HG02642 (cell line): Measurements from ENCODE around the gene RSPO3.
"Not testable (repeated sequence)": the region's sequence is repeated elsewhere in the genome, so short reads cannot be mapped to it uniquely, and the experiment has no call there.

ENCODE experiments used
- ATAC-seq: cut with Tn5 transposase; IDR thresholded peaks from one replicate; pipeline ENCODE4 v1.9.1; 2021; ENCODE audit warnings: mild to moderate bottlenecking; ENCODE audit not compliant: unreplicated experiment, poor library complexity

Gene RSPO3

GRCh38 chr6:127198549-127198948 is 80.1 kb downstream of the RSPO3 start:
- no peak for ATAC-seq

DNA sequence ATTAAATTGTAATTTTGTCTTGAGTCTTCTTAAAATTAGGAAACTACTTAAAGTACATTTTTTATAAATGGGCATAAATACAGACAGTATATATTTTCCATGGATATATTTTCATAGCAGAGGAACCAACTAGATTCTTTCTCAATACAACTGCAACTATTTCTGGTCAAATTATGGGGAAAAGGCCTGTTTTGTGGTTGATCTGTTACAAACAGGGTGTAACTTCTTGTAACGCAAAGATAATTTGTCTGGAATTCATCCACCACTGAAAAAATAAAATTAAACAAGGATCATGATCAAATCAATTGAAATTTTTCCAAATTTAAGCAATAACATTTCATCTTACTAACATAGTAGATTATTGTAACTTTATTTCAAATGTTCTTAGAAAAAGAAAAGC is 81.0 kb downstream of the RSPO3 start:
- ATAC-seq: no peak

- no peak for ATAC-seq
These were observed 81.6 kb downstream of the RSPO3 start for GRCh38 chr6:127200114-127200513.

DNA sequence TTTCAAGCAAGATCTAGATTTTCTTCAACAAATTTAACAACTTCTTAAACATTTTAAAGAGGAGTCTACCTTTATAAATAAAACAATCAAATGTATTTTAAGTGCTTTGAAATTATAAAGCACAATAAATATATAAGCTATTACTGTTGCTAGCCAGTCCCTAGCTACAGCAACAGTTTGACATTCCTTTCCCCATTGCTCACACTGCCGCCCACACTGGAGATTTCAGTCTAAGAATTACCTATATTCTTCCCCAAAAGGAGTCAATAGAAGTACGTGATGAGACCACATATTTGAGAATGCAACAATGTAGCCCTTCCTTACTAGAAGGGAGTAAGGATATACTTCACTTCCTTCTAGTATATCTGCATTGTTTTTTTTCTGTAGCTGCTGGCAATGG is 82.8 kb downstream of the RSPO3 start:
- ATAC-seq: no peak

DNA sequence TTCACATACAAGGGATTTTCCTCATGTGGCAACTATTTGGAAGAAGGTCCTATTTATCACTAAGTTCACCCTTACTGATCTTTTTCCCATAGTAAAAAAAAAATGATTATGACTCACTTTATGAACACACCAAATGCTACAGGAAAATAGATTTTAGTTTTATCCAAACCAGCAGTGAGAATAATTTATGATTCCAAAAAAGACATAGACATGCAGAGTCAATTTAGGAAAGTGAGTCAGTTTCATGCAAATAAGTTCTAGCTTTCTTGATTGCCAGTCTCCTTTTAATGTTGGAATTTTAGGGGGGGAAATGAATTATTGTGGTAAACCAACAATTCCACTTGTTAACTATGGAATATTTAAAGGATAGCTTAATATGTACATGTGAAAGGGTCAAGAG is 84.2 kb downstream of the RSPO3 start:
- ATAC-seq: no peak

DNA sequence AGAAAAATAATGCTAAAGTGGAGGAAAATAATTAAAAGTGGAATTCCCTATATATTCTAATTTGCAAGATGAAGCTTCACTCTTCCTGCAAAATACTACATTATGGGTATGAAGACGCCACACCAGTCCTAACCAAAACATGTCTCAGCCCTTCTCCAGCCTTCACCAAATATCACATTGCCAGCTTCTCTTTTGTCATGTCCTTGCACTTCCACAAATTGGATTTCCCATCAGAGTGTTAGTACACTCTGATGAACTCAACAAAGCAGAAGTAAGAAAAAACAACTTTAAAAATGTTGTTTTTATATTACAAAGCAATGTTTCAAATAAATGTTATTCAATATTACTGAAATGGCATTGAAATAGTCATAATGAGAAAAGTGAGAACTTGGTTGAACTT is 85.8 kb downstream of the RSPO3 start:
- no peak for ATAC-seq

GRCh38 chr6:127205036-127205435 is 86.6 kb downstream of the RSPO3 start:
- ATAC-seq: no peak

DNA sequence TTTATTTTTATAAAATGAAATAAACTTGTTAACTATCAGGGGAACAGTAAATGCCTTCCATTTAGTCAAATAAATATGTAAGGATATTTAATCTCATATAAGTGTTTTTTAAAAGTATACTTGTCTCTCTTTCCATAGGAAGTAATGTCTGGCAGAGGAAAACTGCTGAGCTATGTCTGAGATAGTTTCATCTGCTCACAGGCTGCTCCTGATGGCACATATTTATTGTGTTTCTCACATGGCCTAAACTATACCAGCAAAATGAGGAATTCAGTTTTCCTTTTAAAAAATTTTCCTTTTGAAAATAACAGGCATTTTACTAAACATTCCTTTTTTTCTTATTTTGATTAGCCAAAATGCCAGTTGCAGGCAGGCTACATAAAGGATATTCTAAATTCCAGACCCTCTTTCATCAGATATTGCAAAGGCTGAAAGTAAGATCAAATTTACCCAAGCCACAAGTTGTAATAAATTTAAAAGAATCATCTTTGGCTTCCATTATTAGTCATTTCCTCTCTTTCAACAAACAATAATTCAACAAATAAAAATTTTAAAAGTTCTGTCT is 88.1 kb downstream of the RSPO3 start:
- no peak for ATAC-seq

GRCh38 chr6:127207591-127208120 is 89.2 kb downstream of the RSPO3 start:
- no peak for ATAC-seq

- no peak for ATAC-seq
These were observed 92.3 kb downstream of the RSPO3 start for GRCh38 chr6:127210725-127211124.

DNA sequence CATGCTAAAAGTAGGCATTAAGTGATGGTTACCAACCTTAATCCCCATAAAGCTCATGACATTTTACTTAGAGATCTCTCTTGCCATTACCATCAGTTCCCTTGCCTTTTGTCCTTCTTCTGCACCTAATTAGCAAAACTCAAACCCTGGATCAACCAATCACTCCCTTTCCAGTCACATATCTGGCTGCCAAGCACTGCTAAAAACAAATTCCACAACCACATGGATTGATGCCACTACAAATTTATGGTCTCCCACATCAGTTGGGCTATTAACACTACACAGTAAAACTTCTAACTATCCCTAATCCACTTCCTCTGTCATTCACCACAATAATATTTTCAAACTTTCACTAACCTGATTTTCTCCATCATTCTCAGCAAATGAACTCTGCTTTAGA is 93.9 kb downstream of the RSPO3 start:
- no peak for ATAC-seq

DNA sequence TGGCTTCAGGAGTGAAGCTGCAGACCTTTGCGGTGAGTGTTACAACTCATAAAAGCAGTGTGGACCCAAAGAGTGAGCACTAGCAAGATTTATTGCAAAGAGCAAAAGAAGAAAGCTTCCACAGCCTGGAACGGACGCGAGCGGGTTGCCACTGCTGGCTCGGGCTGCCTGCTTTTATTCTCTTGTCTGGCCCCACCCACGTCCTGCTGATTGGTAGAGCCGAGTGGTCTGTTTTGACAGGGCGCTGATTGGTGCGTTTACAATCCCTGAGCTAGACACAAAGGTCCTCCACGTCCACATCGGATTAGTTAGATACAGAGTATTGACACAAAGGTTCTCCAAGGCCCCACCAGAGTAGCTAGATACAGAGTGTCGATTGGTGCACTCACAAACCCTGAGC is 95.6 kb downstream of the RSPO3 start:
- ATAC-seq: not testable (repeated sequence)

GRCh38 chr6:127214531-127214930 is 96.1 kb downstream of the RSPO3 start:
- ATAC-seq: not testable (repeated sequence)

- no peak for ATAC-seq
These were observed 97.5 kb downstream of the RSPO3 start for GRCh38 chr6:127215931-127216330.

DNA sequence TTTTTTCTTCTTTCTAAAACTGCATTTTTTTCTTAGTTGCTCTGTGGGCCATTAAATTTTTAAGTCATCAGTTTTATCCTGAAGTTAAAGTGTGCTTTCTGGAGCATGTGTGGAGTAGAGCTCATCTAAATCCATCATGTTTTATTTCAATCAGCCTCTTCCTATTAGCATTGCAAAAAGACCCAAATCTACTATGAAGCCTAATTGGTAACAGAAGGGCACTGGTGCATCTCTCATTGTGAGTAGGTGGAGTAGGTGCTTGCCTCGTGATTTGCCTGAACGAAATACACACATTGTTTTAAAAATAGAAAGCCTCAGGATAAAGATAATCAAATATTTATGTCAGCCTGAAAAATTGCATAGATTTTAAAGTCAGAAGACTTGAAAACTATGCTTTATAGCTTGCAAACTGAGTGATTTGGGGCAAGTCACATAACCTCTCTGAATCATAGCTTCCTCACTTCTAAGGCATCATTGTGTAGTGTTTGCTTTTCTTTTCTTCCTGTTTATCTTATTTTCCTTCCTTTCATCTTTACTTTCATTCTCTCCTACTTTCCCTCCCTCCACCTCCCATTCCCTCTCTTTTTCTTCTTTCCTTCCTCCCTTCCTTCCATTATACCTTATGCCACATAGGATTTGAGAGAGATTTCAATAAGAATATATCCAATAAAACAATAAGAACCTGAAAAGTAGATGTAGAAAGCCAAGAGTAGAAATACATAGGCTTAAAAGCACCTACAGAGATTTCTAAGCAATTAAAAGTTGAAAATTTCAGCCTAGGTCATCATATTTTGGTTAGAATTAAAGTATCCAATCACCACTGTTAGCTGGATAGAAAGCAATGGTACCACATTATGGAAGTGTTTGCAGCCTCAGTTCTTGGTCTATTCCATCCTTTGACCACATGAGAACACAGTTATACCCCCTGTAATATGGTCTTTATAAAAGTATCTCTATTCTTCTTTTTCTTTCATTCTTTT is 98.6 kb downstream of the RSPO3 start:
- no peak for ATAC-seq

DNA sequence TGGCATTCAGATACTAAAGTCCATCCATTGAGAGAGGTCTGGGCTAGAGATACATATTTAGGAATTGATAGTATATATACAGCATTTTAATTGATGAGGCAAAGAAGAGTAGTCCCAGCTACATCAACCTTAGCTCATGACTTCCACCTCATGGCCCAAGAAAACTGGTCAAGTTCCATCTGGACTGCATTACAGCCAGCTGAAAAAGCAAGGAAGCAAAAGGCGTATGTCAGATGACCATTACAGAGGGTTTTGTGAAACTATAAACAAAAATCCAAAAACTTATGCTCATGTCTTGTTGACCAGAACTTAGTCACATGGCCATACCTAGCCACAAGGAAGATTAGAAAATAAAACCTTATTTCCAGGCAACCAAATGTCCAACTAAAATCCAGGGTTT is 101.4 kb downstream of the RSPO3 start:
- ATAC-seq: no peak

DNA sequence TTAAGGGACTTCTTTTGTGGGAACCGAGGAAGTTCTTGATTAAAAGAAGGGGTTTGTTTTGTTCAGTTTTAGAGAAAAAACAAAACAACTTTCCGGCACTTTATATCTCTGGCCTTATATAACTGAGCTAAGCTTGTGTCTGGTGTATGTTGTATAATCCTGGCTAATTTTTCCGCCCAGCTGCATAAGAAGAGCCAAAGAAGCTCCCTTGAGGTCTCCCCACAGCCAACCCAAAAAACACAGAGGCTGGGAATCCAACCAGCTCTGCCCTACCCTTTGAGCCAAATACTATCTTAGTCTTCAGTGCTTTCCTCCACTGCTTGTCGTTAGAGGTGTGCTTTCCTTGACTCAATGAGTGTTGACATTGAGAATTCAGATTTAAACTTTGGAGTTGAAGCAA is 102.7 kb downstream of the RSPO3 start:
- no peak for ATAC-seq

DNA sequence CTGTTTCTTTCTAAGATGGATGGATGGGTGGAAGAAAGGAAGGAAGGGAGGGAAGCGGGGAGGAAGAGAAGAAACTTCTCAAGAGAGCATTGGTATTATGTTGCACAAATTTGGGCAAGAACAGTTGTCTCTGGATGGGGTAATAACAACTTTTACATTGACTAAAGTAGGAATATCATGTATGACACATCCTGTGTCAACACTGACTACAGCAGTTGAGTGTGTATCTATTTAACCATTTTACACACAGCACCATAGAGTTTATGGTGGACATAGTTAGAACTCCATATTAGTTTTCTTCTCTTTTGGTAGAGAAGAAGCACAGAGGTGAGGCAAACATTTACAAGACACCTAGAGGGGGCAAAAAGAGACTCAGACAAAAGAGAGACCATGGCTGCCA is 103.9 kb downstream of the RSPO3 start:
- ATAC-seq: no peak

- ATAC-seq: no peak
These were observed 107.0 kb downstream of the RSPO3 start for GRCh38 chr6:127225497-127225896.

GRCh38 chr6:127233819-127234218 is 115.3 kb downstream of the RSPO3 start:
- ATAC-seq: not testable (repeated sequence)

- ATAC-seq: no peak
These were observed 125.0 kb downstream of the RSPO3 start for GRCh38 chr6:127243501-127243900.
